HepG2 (cell line): ENCODE results near the gene CYP46A1. TPM values are rescaled to one million over a fixed set of nuclear protein-coding genes. Genes with fewer than 3 reads are reported as not detected.

Source experiments
- ATAC-seq: fragments of 200-7000 bp; cut with Tn5 transposase; 3 replicates; pipeline ENCODE4 v1.9.1; 2020; ENCODE audit warnings: mild to moderate bottlenecking, moderate library complexity
- BruUV-seq: library from RNA; stranded (reverse); fragments of 400-500 nt; replicated peaks from 2 replicates; lab custom pipeline; 2021; lab: Mats Ljungman, UMichigan
- CTCF ChIA-PET: fragments of 300-600 bp; formaldehyde crosslinking; extraction: SDS; loops from one replicate; lab custom pipeline; 2021; ENCODE audit warnings: low total read pairs, inconsistent platforms, low intra/inter-chr PET ratio; lab: Yijun Ruan, JAX
- POLR2A ChIA-PET: fragments of 350-600 bp; sonication (Branson Sonifier 250); formaldehyde crosslinking; loops from one replicate; lab custom pipeline; 2020; ENCODE audit warnings: antibody characterized with exemption, inconsistent platforms; lab: Yijun Ruan, JAX
- DNase-seq: peaks from one replicate; pipeline ENCODE4 v3.0.0-alpha.2; 2015; ENCODE audit warnings: low spot score
- FAIRE-seq: peaks from 3 replicates; lab custom pipeline; 2011; peaks lifted over from hg19 to GRCh38; lab: Jason Lieb, UNC
- H2AFZ ChIP-seq: one replicate; pipeline ENCODE4 v1.6.1; 2011; ENCODE audit warnings: low read length, inconsistent platforms
- H3K27ac ChIP-seq: fragments of 300-600 bp; 3 replicates; pipeline ENCODE4 v1.8.0; 2011; ENCODE audit warnings: mixed run types, mild to moderate bottlenecking, mixed read lengths, low read length, inconsistent platforms; ENCODE audit not compliant: insufficient read depth; ENCODE audit errors: extremely low read length
- H3K27me3 ChIP-seq, 2 experiments: fragments of 200-600 bp in 1 of 2; 2 replicates in 1 of 2; 3 replicates in 1 of 2; pipeline versions ENCODE4 v1.6.0 to v1.8.0; 2011; ENCODE audit warnings: low read length in 2 of 2, mild to moderate bottlenecking in 2 of 2, moderate library complexity in 2 of 2, inconsistent platforms in 1 of 2; ENCODE audit not compliant: insufficient read depth in 2 of 2, control insufficient read depth in 1 of 2
- H3K36me3 ChIP-seq, 2 experiments: fragments of 200-600 bp in 1 of 2; replicated peaks in 1 of 2; 2 replicates in 1 of 2; 3 replicates in 1 of 2; pipeline versions ENCODE4 v1.5.1 to v1.8.0; 2011; ENCODE audit warnings: low read length in 2 of 2, inconsistent platforms in 1 of 2; ENCODE audit not compliant: insufficient read depth in 2 of 2, control insufficient read depth in 1 of 2
- H3K4me1 ChIP-seq: 2 replicates; pipeline ENCODE4 v1.5.1; 2012; ENCODE audit warnings: low read length, inconsistent platforms; ENCODE audit not compliant: insufficient read depth
- H3K4me2 ChIP-seq: 2 replicates; pipeline ENCODE4 v1.6.0; 2011; ENCODE audit warnings: low read depth, low read length, inconsistent platforms
- H3K4me3 ChIP-seq, 3 experiments: fragments of 200-600 bp in 1 of 3; sonication (generic), shearing (Covaris generic) in 1 of 3; replicated peaks in 1 of 3; 2 replicates each; pipeline ENCODE4 v1.5.1; 2011 to 2016; ENCODE audit warnings: low read length in 3 of 3, inconsistent platforms in 2 of 3, low read depth in 2 of 3, mild to moderate bottlenecking in 2 of 3, control low read depth in 1 of 3, mixed read lengths in 1 of 3; ENCODE audit not compliant: insufficient read depth in 1 of 3
- H3K79me2 ChIP-seq: one replicate; pipeline ENCODE4 v1.6.1; 2011; ENCODE audit warnings: low read length, inconsistent platforms; ENCODE audit not compliant: insufficient read depth
- H3K9ac ChIP-seq: 2 replicates; pipeline ENCODE4 v1.6.0; 2011; ENCODE audit warnings: mild to moderate bottlenecking, low read depth, low read length, inconsistent platforms; ENCODE audit not compliant: insufficient read depth
- H3K9me3 ChIP-seq: 2 replicates; pipeline ENCODE4 v1.5.1; 2012; ENCODE audit warnings: mild to moderate bottlenecking, low read length
- H4K20me1 ChIP-seq: 2 replicates; pipeline ENCODE4 v1.6.0; 2011; ENCODE audit warnings: inconsistent platforms, mild to moderate bottlenecking, low read length, moderate library complexity; ENCODE audit not compliant: insufficient read depth
- AGO1 ChIP-seq: fragments of 200-400 bp; formaldehyde crosslinking; IDR thresholded peaks from 2 replicates; pipeline ENCODE4 v1.6.1; 2017; ENCODE audit warnings: mild to moderate bottlenecking, low read depth, low read length, moderate library complexity; ENCODE audit not compliant: poor library complexity, severe bottlenecking
- AHR ChIP-seq: IDR thresholded peaks from 2 replicates; pipeline ENCODE4 v1.6.1; 2018; ENCODE audit warnings: missing genetic modification reagents, missing compliant biosample characterization
- DZIP1 ChIP-seq: sonication (generic); formaldehyde crosslinking; IDR thresholded peaks from 2 replicates; pipeline ENCODE4 v1.5.0; 2020; ENCODE audit warnings: mild to moderate bottlenecking, missing genetic modification reagents
- PLSCR1 ChIP-seq: sonication (generic); formaldehyde crosslinking; IDR thresholded peaks from 2 replicates; pipeline ENCODE4 v1.5.0; 2020; ENCODE audit warnings: missing genetic modification reagents, mild to moderate bottlenecking, borderline replicate concordance
- SETDB1 ChIP-seq: sonication (generic); formaldehyde crosslinking; IDR thresholded peaks from 2 replicates; pipeline ENCODE4 v1.5.1; 2020; ENCODE audit warnings: missing genetic modification reagents, mild to moderate bottlenecking, borderline replicate concordance
- TFDP2 ChIP-seq: sonication (generic); formaldehyde crosslinking; IDR thresholded peaks from 2 replicates; pipeline ENCODE4 v1.4.0; 2020; ENCODE audit warnings: missing genetic modification reagents
- ZNF18 ChIP-seq: sonication (generic); formaldehyde crosslinking; IDR thresholded peaks from 2 replicates; pipeline ENCODE4 v1.8.0; 2022; ENCODE audit warnings: mild to moderate bottlenecking, missing genetic modification reagents; ENCODE audit not compliant: insufficient replicate concordance
- ZNF598 ChIP-seq: sonication (generic); formaldehyde crosslinking; IDR thresholded peaks from 2 replicates; pipeline ENCODE4 v1.5.1; 2020; ENCODE audit warnings: mild to moderate bottlenecking, missing genetic modification reagents, borderline replicate concordance
- ZNF720 ChIP-seq: sonication (generic); formaldehyde crosslinking; IDR thresholded peaks from 2 replicates; pipeline ENCODE4 v1.4.0; 2020; ENCODE audit warnings: missing genetic modification reagents
- WGBS: methylation state at CpG from one replicate; pipeline ENCODE4 v1.1.6; 2017; ENCODE audit warnings: low lambda C conversion rate; 5-methylcytosine and 5-hydroxymethylcytosine counted together
- in situ Hi-C: cut with HindIII; loops from 2 replicates; pipeline ENCODE4 v1.10.0; 2017; ENCODE audit warnings: low pct_unique_long_range_greater_than_20kb; ENCODE audit not compliant: extremely low pct_ligation_motif_present
- intact Hi-C: fragments of 100-400 bp; cut with micrococcal nuclease; formaldehyde crosslinking; loops from one replicate; pipeline ENCODE4 v1.10.0; 2022; ENCODE audit not compliant: unreplicated experiment
- polyA plus RNA-seq, 8 experiments: library from polyadenylated mRNA; depleted of rRNA in 3 of 8; stranded (reverse) in 7 of 8; unstranded in 1 of 8; fragments of >200 nt; fragmentation: Illumina TruSeq in 4 of 8; extraction: Trizol in 4 of 8; gene quantifications; 2 replicates each; pipeline versions ENCODE4 v1.2.1 to v1.2.3, GENCODE V29; 2011 to 2016; ENCODE audit warnings: low read depth in 4 of 8, missing spikeins in 1 of 8, mixed read lengths in 1 of 8; ENCODE audit not compliant: insufficient read depth in 1 of 8
- total RNA-seq, 5 experiments: library from RNA; depleted of rRNA; stranded (reverse); fragments of >200 nt; fragmentation: Illumina TruSeq; extraction: Trizol; gene quantifications; 2 replicates each; pipeline ENCODE4 v1.2.3, GENCODE V29; 2016; ENCODE audit warnings: low read depth in 1 of 5

The CYP46A1 gene
- total and polyA plus RNA-seq, 2 of the 13 experiments (the other 11 are each of a cell fraction or from before 2014, with no cell fraction given): not detected

- Histone ChIP-seq H3K9me3 (peaks cover 8% of the 10 kb centered on the region; the same call in 1 of the 2 replicates), H3K9ac (no peak overlapping the region), H3K4me3 (no peak overlapping the region), H3K4me1 (peaks cover 13% of the 10 kb centered on the region), H3K27me3 (peaks cover 3 to 6% of the 10 kb centered on the region in 2 experiments; a peak in 2 of 5 replicates), H2AFZ (no peak overlapping the region), H3K79me2 (no peaks in the 10 kb centered on the region), H3K27ac (no peak overlapping the region), H4K20me1 (no peaks in the 10 kb centered on the region), H3K36me3 (no peaks in the 10 kb centered on the region), H3K4me2 (no peak overlapping the region)
- FAIRE-seq: no peak
- in situ Hi-C loops: no loop called here
- no TSS peak for BruUV-seq
- ChIA-PET POLR2A (no interaction called here), CTCF (no interaction called here)
- DNase-seq: no peak
- TF ChIP-seq ZNF598 (CRISPR knock-in tag) (no peak), SETDB1 (CRISPR knock-in tag) (no peak), TFDP2 (CRISPR knock-in tag) (no peak), AHR (CRISPR knock-in tag) (no peak)
- ATAC-seq: no peak
- intact Hi-C loops: no loop called here
- 36% methylated on average over 8 of the region's 8 CpGs for WGBS
Observed at GRCh38 chr14:99679543-99679942, 4.6 kb upstream of the CYP46A1 start.

GRCh38 chr14:99679996-99680395 lies 4.1 kb upstream of the CYP46A1 start:
- Histone ChIP-seq H3K27me3 (peaks cover 3 to 6% of the 10 kb centered on the region in 2 experiments; a peak in 2 of 5 replicates), H3K4me3 (no peak overlapping the region), H3K36me3 (no peaks in the 10 kb centered on the region), H3K27ac (no peak overlapping the region), H2AFZ (no peak overlapping the region), H3K4me2 (no peak overlapping the region), H3K9ac (no peak overlapping the region), H4K20me1 (no peaks in the 10 kb centered on the region), H3K4me1 (peaks cover 16% of the 10 kb centered on the region), H3K79me2 (no peaks in the 10 kb centered on the region), H3K9me3 (peaks cover 8% of the 10 kb centered on the region; the same call in 1 of the 2 replicates)
- intact Hi-C loops: no loop called here
- no peak for FAIRE-seq
- in situ Hi-C loops: loop anchor here (5.0 kb wide), 1 partner anchor 207 kb away; no protein-coding TSS in a partner anchor
- no peak for DNase-seq
- 20% methylated on average over 5 of the region's 5 CpGs for WGBS
- POLR2A ChIA-PET: no interaction called here
- no peak for ATAC-seq
- CTCF ChIA-PET: no interaction called here
- no TSS peak for BruUV-seq
- TF ChIP-seq PLSCR1 (CRISPR knock-in tag): no peak
- no peak for TF ChIP-seq ZNF18 (CRISPR knock-in tag)
- no peak for TF ChIP-seq DZIP1 (CRISPR knock-in tag)
- no peak for TF ChIP-seq AGO1
- no peak for TF ChIP-seq ZNF720 (CRISPR knock-in tag)
